Measurements from ENCODE around the gene IFT25.

IFT25 gene

DNA sequence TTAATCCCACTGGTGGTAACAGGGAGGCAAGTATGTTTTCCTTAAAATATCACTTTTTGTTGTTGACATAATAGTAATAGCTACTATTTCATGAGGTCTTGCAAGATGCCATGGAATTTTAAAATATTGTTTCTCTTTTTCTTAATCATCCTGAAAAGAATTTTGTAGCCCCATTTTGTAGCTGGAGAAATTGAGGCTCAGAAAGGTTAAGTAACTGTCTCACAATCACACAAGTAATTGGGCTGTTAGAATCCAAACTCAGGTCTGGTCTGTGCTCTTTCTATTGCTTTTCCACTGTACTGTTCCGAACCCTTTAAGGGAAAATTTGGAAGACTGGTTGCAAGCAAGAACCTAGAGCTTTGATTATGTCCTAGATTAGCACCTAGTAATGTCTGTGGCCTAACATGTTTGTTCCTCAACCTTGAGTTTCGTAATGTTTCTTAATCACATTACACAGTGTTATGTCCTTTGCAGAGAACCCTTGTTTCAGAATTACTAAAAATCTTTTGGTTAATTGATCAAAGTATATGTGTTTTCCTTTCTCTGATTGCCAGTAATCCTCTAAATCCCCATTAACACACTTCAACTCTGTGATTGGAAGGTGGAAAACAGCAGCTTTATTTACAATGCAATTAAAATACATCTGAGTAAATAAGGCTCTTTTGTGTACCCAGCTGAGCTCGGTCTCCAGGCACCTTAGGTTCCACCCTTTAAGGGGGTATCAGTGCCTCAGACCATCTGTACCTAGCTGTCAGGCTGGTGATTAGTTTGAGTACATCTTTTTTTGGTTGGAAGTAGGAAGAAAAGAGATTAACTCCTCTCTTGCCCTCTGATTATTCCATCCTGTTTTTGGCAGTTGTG lies 11.0 kb upstream of the IFT25 start:
- no peak for DNase-seq

DNA sequence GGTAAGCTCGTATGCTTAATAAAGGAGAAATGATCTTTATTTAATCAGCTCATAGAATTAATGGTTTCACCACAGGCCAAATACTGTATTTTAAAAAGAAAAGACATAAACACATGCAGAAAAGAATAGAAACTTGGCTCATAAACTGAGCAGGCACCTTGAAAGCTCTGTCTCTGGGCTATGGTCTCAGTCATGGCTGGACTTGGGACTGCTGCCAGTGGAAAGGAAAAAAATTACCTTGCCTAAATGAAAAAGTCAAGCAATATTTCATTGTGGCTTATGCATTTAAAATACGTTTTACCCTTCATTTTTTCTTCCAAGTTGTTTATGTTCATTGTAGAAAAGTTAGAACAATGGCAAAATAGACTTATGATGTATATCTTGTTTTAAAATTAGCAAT lies 8.6 kb upstream of the IFT25 start:
- DNase-seq, result no peak

DNA sequence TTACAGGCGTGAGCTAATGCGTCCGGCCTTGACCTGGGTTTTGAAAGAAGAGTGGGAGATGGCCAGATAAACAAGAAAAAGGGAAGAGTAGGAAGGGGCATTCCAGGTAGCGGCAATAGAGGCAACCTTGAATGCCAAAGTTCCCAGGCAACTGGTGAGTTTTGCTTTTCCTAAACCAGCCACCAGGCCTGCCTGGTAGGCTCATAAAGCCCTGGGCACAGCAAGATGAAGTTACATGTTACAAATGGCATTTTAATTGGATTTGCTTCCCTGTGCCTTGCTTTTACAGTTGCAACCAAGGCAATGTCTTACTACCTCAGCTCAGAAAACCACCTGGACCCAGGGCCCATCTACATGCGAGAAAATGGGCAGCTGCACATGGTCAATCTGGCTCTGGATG lies 6.2 kb upstream of the IFT25 start:
- no peak for DNase-seq

DNA sequence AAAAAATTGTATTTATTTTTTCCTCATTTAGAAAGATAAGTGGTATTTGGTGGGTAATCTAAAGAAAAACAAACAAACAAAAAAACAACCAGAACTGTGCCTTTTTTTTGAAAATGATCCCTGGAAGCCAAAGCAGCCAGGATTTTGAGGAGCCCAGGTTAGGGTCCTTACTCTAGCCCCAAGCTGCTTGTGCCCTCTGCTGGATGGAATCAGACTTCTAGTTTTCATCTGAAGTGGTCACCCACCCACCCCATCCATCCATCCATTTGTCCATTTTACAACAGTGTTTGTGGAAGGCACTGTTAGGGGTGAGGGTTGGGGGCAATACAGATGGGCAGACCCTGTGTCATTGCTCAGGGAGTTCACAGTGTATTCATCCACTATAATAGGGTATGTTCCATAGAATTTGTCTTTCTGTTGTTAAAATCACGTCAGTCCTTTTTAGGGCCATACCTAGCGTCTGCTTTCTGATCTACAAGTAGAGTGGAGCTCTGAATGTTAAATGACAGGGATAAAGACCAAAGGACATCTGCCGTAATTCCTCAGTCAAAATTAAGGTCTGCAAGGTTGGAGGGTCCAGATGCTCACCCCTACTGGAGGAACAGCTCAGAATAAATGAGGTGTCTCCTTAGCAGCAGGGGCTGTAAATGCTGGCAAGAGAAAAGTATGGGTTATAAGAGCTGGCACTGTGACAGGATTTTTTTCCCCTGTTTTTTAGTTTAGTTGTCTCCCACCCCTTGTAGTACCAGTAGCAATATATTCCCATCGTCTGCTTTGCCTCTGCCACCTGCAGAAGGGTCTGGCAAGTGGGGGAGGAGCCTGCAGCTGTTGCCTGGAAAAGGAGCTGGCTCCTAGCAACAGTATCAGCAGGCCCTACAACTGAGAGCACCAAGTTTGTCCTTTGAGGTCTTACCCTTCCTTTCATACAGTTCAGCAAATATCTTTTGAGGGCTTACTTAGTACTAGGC lies 3.8 kb upstream of the IFT25 start:
- DNase-seq, result peak; percentile 33

DNA sequence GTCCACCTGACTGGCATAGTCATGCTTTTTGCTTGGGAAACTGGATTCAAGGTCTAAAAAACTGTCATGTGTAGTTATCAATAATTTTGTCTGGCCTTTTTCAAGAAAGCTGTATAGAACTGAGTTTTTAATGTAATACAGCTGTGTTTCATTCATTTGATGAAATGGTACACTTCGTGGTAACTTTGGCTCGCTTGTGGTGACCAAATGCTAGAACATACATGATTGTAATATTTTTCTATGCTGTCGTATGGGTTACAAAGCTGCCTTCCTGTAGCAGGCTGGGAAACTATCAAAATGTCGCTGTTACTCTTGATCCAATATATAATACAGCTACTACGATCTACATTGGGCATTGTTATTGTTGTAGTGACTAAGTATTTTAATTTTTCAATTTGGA lies 2.8 kb upstream of the IFT25 start:
- DNase-seq, result no peak

DNA sequence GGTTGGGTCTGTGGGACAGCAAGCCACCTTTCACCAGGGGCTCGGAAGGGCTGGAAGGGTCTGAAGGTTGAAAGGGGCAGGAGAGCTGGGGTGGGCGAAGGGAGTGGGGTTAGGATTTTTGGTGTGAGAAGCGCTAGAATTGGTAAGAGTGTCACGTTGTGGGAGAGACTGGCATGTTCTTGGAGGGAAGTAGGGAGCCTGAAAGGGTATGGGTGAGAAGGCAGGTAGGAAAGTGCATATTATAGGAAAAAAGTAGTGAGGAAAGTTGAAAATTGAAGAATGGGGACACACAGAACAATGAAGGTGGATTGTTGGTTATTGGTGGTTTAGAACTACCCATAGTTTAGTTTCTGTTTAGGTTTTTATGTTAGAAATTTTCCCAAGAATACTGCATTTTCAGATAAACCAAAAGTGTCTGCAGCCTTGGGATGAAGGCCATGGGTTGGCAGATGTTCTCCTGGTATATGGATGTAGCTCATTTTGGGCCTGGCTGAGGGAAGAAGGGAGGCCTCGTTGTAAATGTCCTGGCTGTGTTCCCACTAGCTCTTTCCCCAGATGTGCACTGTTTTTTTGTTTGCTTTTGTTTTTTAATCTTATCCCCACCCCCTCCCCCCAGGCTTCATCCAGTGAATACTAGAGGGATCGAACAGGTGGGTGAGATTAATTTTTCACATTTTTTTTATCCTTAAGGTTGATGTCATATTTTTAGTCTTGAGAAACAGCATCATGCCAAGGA lies 1.8 kb upstream of the IFT25 start:
- DNase-seq, result no peak

DNA sequence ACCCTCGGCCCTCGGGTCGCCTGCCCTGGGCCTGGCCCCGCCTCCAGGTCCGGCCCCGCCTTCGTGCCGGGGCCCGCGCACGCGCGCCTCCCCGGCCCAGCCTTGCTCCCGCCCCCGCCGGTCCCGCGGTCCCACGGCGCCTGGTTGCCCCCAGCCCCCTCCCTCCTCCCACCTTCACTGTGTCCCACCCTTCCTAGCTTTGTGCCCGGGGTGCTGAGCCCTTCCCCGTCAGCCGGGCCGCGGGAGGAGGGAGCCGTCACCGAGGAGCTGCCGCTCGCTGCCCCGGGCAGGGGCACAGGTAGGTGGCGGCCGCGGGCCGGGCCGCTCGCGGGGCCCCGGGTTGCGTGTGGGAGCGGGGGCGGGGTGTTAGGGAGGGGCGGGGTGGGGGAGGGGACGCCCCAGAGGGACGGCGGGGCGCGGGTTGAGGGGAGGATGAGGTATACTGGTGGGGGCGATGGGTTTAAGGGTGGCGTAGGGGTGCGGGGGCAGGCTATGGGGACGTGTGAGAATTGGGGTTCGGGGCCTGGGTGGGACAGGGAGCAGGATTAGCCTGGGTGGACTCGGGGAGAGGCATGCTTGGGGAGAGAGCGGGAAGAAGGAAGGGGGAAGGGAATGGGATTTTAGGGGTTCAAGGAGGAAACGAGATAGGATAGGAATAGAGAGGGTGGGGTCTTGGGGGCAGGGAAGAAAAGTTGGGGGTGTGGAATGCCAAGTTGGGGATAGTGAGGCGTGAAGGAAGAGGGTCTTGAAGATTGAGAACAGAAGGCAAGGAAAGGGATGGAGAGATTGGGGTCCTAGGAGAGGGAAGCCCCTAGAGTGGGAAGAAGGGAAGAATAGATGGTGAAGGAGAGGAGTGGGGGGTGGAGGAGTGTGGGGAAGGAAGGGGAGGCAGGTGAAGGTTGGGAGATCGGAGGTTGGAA lies 1.0 kb upstream of the IFT25 start, which contains the start of gene LRRC42:
Gene LRRC42, plus strand, starts transcription at position 99 of the 920 bp plus-strand sequence. CDS start 5,650 bp downstream, outside the sequence.
- no peak for DNase-seq

DNA sequence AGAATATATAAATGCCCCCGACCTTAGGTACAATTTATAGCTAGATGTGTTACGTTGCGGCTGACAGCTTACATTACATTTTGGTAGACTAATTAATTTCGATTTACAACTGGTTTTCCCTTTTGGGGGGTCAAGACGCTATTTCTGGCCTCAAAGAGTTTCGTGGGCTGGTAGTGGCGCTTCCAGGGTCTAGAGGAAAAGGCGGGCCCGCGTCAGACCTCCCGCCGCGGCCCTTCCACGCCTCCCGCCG lies 391 bp downstream of the IFT25 start:
- no peak for DNase-seq

DNA sequence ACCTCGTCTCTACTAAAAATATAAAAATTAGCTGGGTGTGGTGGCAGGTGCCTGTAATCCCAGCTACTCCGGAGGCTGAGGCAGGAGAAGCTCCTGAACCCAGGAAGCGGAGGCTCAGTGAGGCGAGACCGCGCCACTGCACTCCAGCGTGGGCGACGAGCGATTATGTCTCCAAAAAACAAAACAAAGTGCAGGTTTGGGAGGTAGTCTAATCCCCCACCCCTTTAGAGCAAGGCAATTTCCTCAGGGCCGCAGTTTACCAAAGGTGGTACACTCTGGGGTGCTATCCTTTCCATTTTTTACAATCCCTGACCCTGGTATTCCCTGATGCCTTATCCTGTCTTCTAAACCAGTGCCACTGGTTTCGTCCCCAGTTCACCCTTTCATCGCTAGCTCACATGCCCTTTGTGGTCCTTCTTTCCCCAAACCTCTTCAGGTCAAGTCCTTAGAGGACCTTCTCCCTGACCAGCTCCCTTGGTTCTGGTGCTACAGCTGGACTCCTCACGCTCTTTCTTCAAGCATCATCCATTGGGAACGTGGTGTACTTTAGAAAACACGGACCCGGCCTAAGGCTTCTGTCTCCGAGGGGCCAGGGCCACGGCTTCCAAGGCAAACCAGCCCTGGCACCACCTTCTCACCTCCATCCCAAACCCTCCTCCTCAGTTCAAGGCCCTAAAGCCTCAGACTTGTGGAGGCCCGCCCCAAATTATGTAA lies 873 bp downstream of the IFT25 start:
- no peak for DNase-seq

DNA sequence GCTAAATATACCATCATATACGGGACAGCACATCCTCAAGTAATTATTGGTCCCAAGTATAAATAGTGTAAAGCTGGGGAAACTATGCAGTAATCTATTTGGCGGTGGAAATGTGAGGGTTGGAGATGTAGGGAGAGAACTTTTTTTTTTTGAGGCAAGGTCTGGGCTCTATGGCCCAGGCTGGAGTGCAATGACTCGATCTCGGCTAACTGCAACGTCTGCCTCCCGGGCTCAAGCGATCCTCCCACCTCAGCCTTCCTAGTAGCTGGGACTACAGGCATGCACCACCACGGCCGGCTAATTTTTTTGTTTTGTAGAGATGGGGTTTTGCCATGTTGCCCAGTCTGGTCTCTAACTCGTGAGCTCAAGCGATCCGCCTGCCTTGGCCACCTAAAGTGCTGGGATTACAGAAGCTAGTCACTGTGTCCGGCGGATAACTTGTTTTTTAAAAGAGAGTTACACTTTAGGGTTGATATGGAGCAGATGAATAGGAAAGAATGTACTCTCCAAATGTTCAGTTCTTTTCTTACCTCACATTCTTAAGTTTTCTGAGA lies 1.9 kb downstream of the IFT25 start:
- DNase-seq, result no peak

DNA sequence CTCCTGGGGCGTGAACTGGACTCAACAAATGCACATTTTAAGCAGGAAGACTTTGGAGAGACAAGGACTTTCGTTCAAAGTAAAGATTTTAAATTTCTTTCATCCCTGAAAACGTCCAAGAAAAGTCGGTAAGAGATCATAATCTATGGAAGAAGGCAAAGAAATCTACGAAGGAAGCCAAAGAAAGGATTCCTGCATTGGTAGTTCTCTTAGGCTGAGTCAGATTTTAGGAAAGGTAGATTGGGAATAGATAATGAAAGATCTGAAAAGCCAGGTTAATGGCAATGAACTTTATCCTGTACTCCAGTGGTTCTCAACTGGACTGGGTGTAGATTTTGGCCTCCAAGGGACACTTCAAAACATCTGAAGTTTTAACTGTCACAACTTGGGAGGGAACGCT lies 2.4 kb downstream of the IFT25 start:
- DNase-seq, result no peak

DNA sequence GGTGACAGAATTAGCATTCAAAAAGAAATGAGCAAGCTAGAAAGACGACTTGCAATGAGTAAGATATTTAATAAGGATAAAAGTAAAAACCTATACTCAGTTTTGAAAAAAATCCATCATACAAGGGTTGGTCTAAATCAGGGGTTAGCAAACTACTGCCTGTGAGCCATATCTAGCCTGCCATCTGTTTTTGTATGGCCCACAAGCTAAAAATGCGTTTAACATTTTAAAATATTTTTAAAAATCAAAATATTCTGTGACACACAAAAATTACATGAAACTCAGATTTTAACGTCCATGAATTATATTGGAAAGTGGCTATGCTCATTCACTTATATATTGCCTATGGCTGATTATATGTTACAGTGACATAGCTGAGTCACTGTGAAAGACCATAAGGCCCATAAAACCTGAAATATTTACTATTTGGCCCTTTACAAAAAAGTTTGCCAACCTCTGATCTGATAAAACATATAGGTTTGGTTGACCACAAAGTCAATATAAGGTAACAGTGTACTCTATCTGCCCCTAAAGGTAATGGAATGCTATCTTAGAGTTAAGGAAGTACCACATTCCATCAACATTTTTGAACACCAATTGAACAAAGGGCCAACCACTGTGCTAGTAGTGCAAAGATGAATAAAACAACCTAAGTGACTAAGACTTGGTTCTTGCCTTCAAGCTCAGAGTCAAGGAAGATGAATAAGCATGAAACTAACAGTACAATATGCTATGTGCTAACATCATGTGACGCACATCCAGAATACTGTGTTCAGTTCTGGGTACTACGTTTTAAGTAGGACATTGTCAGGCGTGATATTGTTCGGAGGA lies 3.2 kb downstream of the IFT25 start:
- DNase-seq, result no peak

DNA sequence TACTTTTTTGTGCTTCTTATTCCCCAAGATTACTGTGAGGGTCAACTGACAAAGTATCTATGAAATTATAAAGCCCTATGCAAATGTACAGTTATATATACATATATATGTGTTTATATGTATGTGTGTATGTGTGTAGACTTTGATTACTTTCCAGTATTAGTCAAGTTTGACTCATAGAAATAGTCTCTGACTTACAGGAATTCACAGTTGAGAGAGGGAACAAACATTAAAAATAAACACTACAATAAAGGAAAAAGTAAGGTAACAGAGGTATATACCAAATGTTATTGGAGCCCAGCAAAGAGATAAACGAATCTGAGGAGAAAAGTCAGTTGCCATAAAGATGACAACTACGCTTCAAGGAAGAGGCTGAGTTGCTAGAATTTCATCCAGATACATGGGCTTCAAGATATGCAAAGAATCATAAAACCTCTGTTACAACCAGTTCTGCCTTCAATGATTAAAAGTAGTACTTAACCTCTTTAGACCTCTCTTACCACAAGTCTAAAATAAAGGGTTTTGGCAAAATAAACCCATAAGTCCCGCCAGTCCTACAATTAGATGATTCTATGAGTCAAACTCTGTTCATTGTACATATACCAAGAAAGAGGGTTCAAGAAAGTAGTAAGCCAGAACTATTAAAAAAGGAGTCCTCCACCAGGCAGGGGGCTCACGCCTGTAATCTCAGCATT lies 7.2 kb downstream of the IFT25 start:
- no peak for DNase-seq

DNA sequence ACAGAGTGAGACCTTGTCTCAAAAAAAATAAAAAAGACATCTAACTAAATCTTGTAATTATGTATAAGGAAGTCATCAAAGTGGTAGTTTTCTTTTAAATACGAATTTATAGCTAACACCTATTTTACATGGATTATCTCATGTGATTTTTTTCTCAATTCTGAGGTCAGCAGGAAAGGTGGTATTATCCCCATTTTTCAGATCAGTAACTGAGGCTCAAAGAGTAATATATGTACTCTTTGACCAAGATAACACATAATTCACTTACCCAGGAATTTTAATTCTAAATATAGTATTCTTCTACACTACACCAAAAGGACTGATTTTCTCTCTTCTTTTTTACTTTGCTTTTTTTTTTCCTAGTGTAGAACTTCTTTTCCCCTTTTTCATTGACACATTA lies 9.1 kb downstream of the IFT25 start:
- DNase-seq, result no peak

DNA sequence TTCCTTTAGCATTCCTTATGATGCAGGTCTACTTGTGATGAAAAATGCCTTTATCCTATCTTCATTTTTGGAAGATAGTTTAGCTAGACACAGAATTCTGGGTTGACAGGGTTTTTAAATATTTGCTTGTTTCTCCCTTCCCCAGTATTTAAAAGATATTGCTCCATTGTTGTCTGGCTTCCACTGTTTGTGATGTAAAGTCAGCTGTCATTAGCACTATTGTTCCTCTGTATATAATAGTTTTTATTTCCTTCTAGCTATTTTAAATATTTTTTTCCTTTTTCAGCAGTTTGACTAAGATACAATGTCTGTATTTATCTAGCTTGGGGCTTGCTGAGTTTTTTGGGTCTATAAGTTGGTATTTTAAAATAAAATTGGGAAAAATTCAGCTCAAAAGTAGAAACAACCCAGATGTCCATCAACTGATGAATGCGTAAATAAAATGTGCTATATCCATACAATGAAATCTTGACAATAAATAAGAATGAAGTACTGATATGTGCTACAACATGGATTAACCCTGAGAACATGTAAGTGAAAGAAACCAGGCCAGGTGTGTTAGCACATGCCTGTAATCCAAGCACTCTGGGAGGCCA lies 11.2 kb downstream of the IFT25 start:
- DNase-seq, result no peak

DNA sequence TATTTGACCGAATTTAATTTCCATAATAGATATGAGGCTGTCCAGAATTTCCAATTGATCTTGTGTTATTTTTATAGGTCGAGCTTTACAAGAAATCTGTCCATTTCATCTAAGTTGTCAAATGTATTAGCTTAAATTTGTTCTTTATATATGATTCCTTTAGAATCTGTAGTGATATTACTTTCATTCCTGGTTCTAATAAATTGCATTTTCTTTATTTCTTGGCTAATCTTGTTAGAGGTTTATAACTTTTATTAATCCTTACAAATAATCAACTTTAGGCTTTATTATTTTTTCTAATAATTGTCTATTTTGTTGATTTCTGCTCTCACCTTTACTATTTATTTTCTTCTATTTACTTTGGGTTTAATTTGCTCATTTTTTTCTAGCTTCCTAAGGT lies 14.0 kb downstream of the IFT25 start:
- DNase-seq, result no peak

DNA sequence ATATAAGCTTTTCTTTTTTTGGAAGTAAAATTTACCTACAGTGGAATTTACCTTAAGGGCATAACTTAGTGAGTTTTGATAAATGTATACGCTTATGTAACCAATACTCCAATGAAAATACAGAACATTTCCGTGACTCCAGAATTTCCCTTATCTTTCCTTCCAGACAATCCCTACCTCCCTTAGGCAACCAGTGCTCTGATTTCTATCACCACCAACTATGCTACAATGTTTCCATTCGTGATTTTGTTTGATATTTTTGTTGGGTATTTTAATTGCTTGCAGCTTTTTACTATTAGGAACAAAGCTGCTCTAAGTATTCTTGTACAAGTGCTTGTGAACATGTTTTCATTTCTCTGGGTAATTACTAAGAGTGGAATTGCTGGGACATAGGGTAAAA lies 14.6 kb downstream of the IFT25 start:
- no peak for DNase-seq

DNA sequence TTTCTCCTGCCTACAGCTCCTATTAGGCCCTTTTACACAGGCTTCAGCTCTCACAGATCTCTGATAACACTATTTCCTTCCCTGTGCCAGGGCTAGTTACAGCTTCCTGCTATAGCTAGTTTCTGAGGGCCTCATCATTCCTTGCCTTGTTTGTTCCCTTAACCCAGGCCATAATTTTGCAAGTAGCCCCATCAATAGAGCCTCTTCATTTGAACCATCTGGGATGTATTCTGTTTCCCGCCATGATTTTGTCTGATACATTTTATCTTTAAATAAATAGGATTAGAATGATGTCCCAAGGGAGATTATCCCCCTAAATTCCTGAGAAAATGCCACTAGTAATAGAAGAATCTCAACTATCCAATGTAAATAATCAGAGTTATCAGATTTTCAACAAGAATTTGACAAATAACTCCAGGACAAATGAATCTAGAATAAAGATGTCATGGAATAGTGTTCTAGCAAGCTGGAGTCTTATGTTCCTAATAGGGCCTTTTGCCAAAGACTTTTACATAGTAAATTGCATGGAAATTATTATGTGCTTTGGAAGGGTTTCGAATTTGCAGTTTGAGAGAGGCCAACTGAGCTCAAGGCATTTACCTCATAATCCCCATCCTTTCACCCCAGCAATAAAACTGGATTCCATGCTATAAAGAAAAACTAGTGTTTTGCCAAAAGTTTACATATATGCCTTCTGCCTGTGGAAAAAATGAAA lies 16.1 kb downstream of the IFT25 start:
- DNase-seq, result no peak
